H9 (cell line): ENCODE data around the gene MARK4. TPM values are rescaled to one million over a fixed set of nuclear protein-coding genes. Genes with fewer than 3 reads are reported as not detected.

Experiments
- DNase-seq: peaks from one replicate; pipeline ENCODE4 v3.0.0-alpha.2; 2017
- H2AFZ ChIP-seq: one replicate; pipeline ENCODE4 v1.6.1; 2013; ENCODE audit warnings: mild to moderate bottlenecking, low read length, control low read depth, moderate library complexity
- H2AK5ac ChIP-seq: 2 replicates; pipeline ENCODE4 v1.6.1; 2013; ENCODE audit warnings: low read length, control low read depth, mixed read lengths; ENCODE audit not compliant: insufficient read length
- H2BK120ac ChIP-seq: one replicate; pipeline ENCODE4 v1.6.1; 2013; ENCODE audit warnings: low read depth, mild to moderate bottlenecking, low read length, control low read depth, inconsistent platforms; ENCODE audit not compliant: poor library complexity, severe bottlenecking
- H2BK12ac ChIP-seq: 2 replicates; pipeline ENCODE4 v1.6.1; 2013; ENCODE audit warnings: low read length, control low read depth, mixed read lengths, low read depth; ENCODE audit not compliant: insufficient read length
- H2BK15ac ChIP-seq: 2 replicates; pipeline ENCODE4 v1.6.1; 2013; ENCODE audit warnings: low read depth, low read length, control low read depth
- H2BK20ac ChIP-seq: one replicate; pipeline ENCODE4 v1.6.1; 2013; ENCODE audit warnings: low read depth, mild to moderate bottlenecking, low read length, control low read depth, inconsistent platforms; ENCODE audit not compliant: poor library complexity, severe bottlenecking
- H2BK5ac ChIP-seq: 2 replicates; pipeline ENCODE4 v1.6.1; 2013; ENCODE audit warnings: low read length, control low read depth, mixed read lengths; ENCODE audit not compliant: insufficient read length
- H3K14ac ChIP-seq: 2 replicates; pipeline ENCODE4 v1.6.1; 2013; ENCODE audit warnings: low read length, control low read depth; ENCODE audit not compliant: insufficient read depth
- H3K18ac ChIP-seq: 2 replicates; pipeline ENCODE4 v1.6.1; 2013; ENCODE audit warnings: low read depth, mild to moderate bottlenecking, mixed read lengths, low read length, control low read depth; ENCODE audit not compliant: insufficient read length
- H3K23ac ChIP-seq: 2 replicates; pipeline ENCODE4 v1.6.1; 2013; ENCODE audit warnings: low read length, control low read depth, mixed read lengths, low read depth; ENCODE audit not compliant: insufficient read length
- H3K23me2 ChIP-seq: 2 replicates; pipeline ENCODE4 v1.6.1; 2013; ENCODE audit warnings: low read depth, mild to moderate bottlenecking, mixed read lengths, low read length, control low read depth; ENCODE audit not compliant: insufficient read length, poor library complexity, severe bottlenecking
- H3K27ac ChIP-seq: 2 replicates; pipeline ENCODE4 v1.5.1; 2013; ENCODE audit warnings: low read length, control low read depth, mixed read lengths, low read depth; ENCODE audit not compliant: insufficient read length
- H3K27me3 ChIP-seq: 2 replicates; pipeline ENCODE4 v1.6.1; 2013; ENCODE audit warnings: low read length, control low read depth, inconsistent platforms; ENCODE audit not compliant: insufficient read depth
- H3K4ac ChIP-seq: 2 replicates; pipeline ENCODE4 v1.6.1; 2013; ENCODE audit warnings: low read depth, mild to moderate bottlenecking, control low read depth, inconsistent platforms, low read length, moderate library complexity
- H3K4me1 ChIP-seq: 2 replicates; pipeline ENCODE4 v1.6.1; 2013; ENCODE audit warnings: low read length, control low read depth, inconsistent platforms; ENCODE audit not compliant: insufficient read depth
- H3K4me2 ChIP-seq: 2 replicates; pipeline ENCODE4 v1.6.1; 2013; ENCODE audit warnings: low read length, control low read depth, mixed read lengths; ENCODE audit not compliant: insufficient read length, insufficient read depth
- H3K56ac ChIP-seq: 2 replicates; pipeline ENCODE4 v1.6.1; 2013; ENCODE audit warnings: low read depth, mild to moderate bottlenecking, mixed read lengths, low read length, control low read depth; ENCODE audit not compliant: insufficient read length
- H3K79me1 ChIP-seq: 2 replicates; pipeline ENCODE4 v1.6.1; 2013; ENCODE audit warnings: low read depth, mild to moderate bottlenecking, moderate library complexity, low read length, control low read depth, inconsistent platforms; ENCODE audit not compliant: insufficient read depth, poor library complexity, severe bottlenecking
- H3K79me2 ChIP-seq: 2 replicates; pipeline ENCODE4 v1.6.1; 2013; ENCODE audit warnings: low read length, control low read depth, inconsistent platforms; ENCODE audit not compliant: insufficient read depth
- H3K9ac ChIP-seq: 2 replicates; pipeline ENCODE4 v1.6.1; 2013; ENCODE audit warnings: low read length, control low read depth, mixed read lengths; ENCODE audit not compliant: insufficient read length; ENCODE audit errors: extremely low read depth
- H3K9me3 ChIP-seq: one replicate; pipeline ENCODE4 v1.6.1; 2013; ENCODE audit warnings: low read depth, low read length, inconsistent platforms; ENCODE audit not compliant: control insufficient read depth
- H3T11ph ChIP-seq: one replicate; pipeline ENCODE4 v1.6.1; 2013; ENCODE audit warnings: mild to moderate bottlenecking, low read length, control low read depth, inconsistent platforms
- H4K20me1 ChIP-seq: one replicate; pipeline ENCODE4 v1.6.1; 2013; ENCODE audit not compliant: control insufficient read depth, insufficient read length, insufficient read depth
- H4K5ac ChIP-seq: 2 replicates; pipeline ENCODE4 v1.6.1; 2013; ENCODE audit warnings: low read depth, mild to moderate bottlenecking, mixed read lengths, low read length, control low read depth; ENCODE audit not compliant: insufficient read length
- H4K8ac ChIP-seq: replicated peaks from 2 replicates; pipeline ENCODE4 v1.6.1; 2013; ENCODE audit warnings: low read length, control low read depth, mixed read lengths, low read depth; ENCODE audit not compliant: insufficient read length
- H4K91ac ChIP-seq: 2 replicates; pipeline ENCODE4 v1.6.1; 2013; ENCODE audit warnings: low read depth, mild to moderate bottlenecking, moderate library complexity, mixed read lengths, low read length, control low read depth; ENCODE audit not compliant: insufficient read length
- H3K27ac Mint-ChIP-seq, 3 experiments: 2 replicates in 2 of 3; 3 replicates in 1 of 3; pipeline ENCODE4 v1.8.0; 2020 to 2021; ENCODE audit warnings: mixed read lengths in 3 of 3, mild to moderate bottlenecking in 1 of 3, moderate library complexity in 1 of 3
- H3K27me3 Mint-ChIP-seq: 2 replicates; pipeline ENCODE4 v1.8.0; 2021; ENCODE audit warnings: low read depth, mild to moderate bottlenecking, moderate library complexity, mixed read lengths
- H3K36me3 Mint-ChIP-seq, 3 experiments: 2 replicates in 2 of 3; 3 replicates in 1 of 3; pipeline ENCODE4 v1.8.0; 2020 to 2021; ENCODE audit warnings: low read depth in 3 of 3, mixed read lengths in 3 of 3; ENCODE audit not compliant: insufficient read depth in 1 of 3
- H3K4me1 Mint-ChIP-seq, 2 experiments: 2 replicates each; pipeline ENCODE4 v1.8.0; 2020; ENCODE audit warnings: mixed read lengths in 2 of 2
- H3K4me3 Mint-ChIP-seq, 2 experiments: 2 replicates in 1 of 2; 3 replicates in 1 of 2; pipeline ENCODE4 v1.8.0; 2020 to 2021; ENCODE audit warnings: mild to moderate bottlenecking in 2 of 2, mixed read lengths in 2 of 2, moderate library complexity in 1 of 2
- H3K9me3 Mint-ChIP-seq, 2 experiments: 2 replicates in 1 of 2; 3 replicates in 1 of 2; pipeline ENCODE4 v1.8.0; 2020; ENCODE audit warnings: mild to moderate bottlenecking in 2 of 2, mixed read lengths in 2 of 2, moderate library complexity in 1 of 2
- WGBS: extraction: QIAGEN DNeasy Blood & Tissue Kit; methylation state at CpG from one replicate; pipeline ENCODE4 v1.1.7; 2013; ENCODE audit warnings: missing lambda C conversion rate, low lambda C conversion rate, mixed read lengths; ENCODE audit not compliant: insufficient read length; ENCODE audit errors: extremely low coverage; 5-methylcytosine and 5-hydroxymethylcytosine counted together
- total RNA-seq: library from RNA; stranded (reverse); gene quantifications from 2 replicates; pipeline ENCODE4 v1.2.1, GENCODE V29; 2021
- TF ChIP-seq, protein P1 (sequence below): fragments of 200-600 bp; sonication (generic); conservative IDR thresholded peaks from 3 replicates; pipeline ENCODE4 v1.8.0; 2021; ENCODE audit warnings: antibody characterized with exemption, mild to moderate bottlenecking

Gene MARK4
- total RNA-seq, 1 experiment from 2014 or later: 44.7 TPM

DNA sequence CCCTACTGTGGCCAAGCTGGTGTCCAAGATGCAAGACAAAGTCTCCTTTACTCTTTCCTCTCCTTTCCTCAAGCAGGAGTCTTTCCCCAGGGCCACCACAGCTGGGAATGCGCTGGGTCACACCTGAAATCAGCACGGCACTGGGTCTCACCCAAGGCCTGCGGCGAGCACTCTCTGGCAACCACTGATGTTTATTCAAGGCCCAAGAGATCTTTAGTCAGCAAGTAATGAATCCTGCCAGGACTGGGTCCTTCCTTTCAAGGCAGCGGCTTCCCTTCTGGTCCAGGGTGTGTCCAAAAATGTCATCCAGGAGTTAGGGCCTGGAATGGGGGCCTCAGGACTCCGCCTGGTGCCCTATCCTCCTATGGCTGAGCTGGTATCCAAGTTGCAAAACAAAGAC is 48.4 kb upstream of the MARK4 start:
- no peaks in the 10 kb centered on the region for H3K27me3 ChIP-seq
- H4K91ac ChIP-seq: no peak overlapping the region
- H2BK5ac ChIP-seq: no peak overlapping the region
- no peaks in the 10 kb centered on the region for H4K20me1 ChIP-seq
- peak overlapping the region; percentile 67 for H4K8ac ChIP-seq
- H3K56ac ChIP-seq: no peak overlapping the region
- DNase-seq: no peak
- H3K27ac ChIP-seq: no peak overlapping the region
- no peak overlapping the region for H3T11ph ChIP-seq
- no peak overlapping the region for H3K14ac ChIP-seq
- no peak overlapping the region for H2AFZ ChIP-seq
- Mint-ChIP-seq H3K27ac (no peak overlapping the region), H3K4me3 (no peak overlapping the region), H3K4me1 (0 out of 4 replicates have a peak, but pooled peaks cover 0 to 2% of the 10 kb centered on the region in 2 experiments), H3K9me3 (no peaks in the 10 kb centered on the region), H3K36me3 (no peaks in the 10 kb centered on the region), H3K27me3 (peaks cover 32% of the 10 kb centered on the region)
- no peak overlapping the region for H3K18ac ChIP-seq
- TF ChIP-seq, protein P1, sequence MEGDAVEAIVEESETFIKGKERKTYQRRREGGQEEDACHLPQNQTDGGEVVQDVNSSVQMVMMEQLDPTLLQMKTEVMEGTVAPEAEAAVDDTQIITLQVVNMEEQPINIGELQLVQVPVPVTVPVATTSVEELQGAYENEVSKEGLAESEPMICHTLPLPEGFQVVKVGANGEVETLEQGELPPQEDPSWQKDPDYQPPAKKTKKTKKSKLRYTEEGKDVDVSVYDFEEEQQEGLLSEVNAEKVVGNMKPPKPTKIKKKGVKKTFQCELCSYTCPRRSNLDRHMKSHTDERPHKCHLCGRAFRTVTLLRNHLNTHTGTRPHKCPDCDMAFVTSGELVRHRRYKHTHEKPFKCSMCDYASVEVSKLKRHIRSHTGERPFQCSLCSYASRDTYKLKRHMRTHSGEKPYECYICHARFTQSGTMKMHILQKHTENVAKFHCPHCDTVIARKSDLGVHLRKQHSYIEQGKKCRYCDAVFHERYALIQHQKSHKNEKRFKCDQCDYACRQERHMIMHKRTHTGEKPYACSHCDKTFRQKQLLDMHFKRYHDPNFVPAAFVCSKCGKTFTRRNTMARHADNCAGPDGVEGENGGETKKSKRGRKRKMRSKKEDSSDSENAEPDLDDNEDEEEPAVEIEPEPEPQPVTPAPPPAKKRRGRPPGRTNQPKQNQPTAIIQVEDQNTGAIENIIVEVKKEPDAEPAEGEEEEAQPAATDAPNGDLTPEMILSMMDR: no peak
- H3K79me2 ChIP-seq: no peaks in the 10 kb centered on the region
- no peak overlapping the region for H2BK20ac ChIP-seq
- H4K5ac ChIP-seq: no peak overlapping the region
- H2AK5ac ChIP-seq: no peak overlapping the region
- H3K23me2 ChIP-seq: no peaks in the 10 kb centered on the region
- H3K4ac ChIP-seq: peak overlapping the region; percentile 39; the same call in 1 of the 2 replicates
- no peaks in the 10 kb centered on the region for H3K79me1 ChIP-seq
- H2BK15ac ChIP-seq: no peak overlapping the region
- no peaks in the 10 kb centered on the region for H3K9me3 ChIP-seq
- whole genome bisulfite sequencing: no CpG with 5 or more reads among the region's 6 CpGs
- no peak overlapping the region for H2BK12ac ChIP-seq
- H3K9ac ChIP-seq: no peak overlapping the region
- no peak overlapping the region for H2BK120ac ChIP-seq
- H3K4me2 ChIP-seq: no peak overlapping the region
- H3K4me1 ChIP-seq: no peaks in the 10 kb centered on the region
- no peak overlapping the region for H3K23ac ChIP-seq
